ENCODE data around the gene COL6A3. TPM values are rescaled to one million over a fixed set of nuclear protein-coding genes. Genes with fewer than 3 reads are reported as not detected.

The COL6A3 gene
- total RNA-seq, 2 experiments from 2014 or later, result 1.3 TPM

DNA sequence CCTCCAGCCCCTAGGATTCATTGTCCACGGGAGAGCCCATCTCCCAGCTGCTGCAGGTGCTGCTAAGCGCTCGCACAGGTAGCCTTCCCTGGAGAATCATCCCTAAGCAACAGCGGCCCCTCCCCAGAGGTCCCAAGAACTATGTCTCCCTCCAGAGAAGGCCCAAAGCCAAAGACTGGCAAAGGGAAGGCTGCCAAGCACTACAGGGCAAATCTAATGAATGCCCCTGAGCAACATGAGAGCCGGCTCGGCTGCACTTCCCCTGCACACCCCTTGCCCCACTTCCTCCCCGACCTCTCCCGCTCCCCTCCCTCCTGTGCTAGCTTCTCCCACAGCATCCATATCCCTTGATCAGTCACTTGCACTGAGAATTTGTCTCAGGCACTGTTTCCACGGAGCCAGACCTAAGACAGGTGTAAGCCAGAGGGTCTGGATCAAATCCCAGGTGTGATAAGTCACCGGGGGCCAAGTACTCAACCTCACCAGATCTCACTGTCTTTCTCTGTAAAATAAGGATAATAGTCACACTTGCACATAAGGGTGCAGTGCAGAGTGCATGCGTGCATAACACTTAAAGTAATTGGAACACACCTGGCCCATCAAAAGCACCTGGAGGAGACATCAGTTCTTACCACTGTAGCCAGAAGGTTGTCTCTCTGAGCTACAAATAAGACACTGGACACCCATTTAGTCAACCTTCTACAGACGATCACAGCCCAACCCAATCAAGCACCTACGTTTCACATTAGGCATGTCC, 20.1 kb upstream of the COL6A3 start:
- ATAC-seq (ENCODE audit: poor library complexity), result peak; percentile 10
- Histone ChIP-seq H3K4me3 (ENCODE audit: low read length) (peak overlapping the region; percentile 22), H3K9me3 (ENCODE audit: control insufficient read depth in 1 of 2, insufficient read depth in 1 of 2, low read length in 2 of 2) (no peaks in the 10 kb centered on the region), H3K4me1 (ENCODE audit: insufficient read depth, low read length) (peaks cover 79% of the 10 kb centered on the region), H3K27ac (ENCODE audit: low read depth in 1 of 2, low read length in 2 of 2) (peak overlapping the region; percentile 29 to 54), H3K36me3 (ENCODE audit: insufficient read depth, low read length) (no peaks in the 10 kb centered on the region), H3K27me3 (ENCODE audit: control insufficient read depth in 1 of 2, insufficient read depth in 2 of 2, low read length in 2 of 2) (no peaks in the 10 kb centered on the region)
- ChIA-PET CTCF (interaction anchor here (1.2 to 5.2 kb wide), 4 partner anchors 13 to 42 kb away, joined by 3 to 47 read pairs (median 14); no protein-coding TSS in a partner anchor), POLR2A (interaction anchor here (0.7 to 2.0 kb wide), 10 partner anchors 9 to 349 kb away, joined by 3 to 16 read pairs (median 4); partner anchors contain the start of gene COPS8)
- DNase-seq, result peak in 5 of 14 experiments; percentile 26 to 53 (median 34)
- peaks cover 88% of the 10 kb centered on the region for H3K4me1 Mint-ChIP-seq (ENCODE audit: low read depth)
- H3K27me3 Mint-ChIP-seq, result no peaks in the 10 kb centered on the region
- H3K36me3 Mint-ChIP-seq (ENCODE audit: low read depth), result no peaks in the 10 kb centered on the region
- H3K9me3 Mint-ChIP-seq, result no peaks in the 10 kb centered on the region
- H3K27ac Mint-ChIP-seq, result peak overlapping the region; percentile 83
- H3K4me3 Mint-ChIP-seq, result peak overlapping the region; percentile 87
- intact Hi-C loops (cut with DNase I, micrococcal nuclease), result loop anchor here in 1 of 2 experiments (2.0 to 10.0 kb wide), 2 partner anchors 13 to 241 kb away; no protein-coding TSS in a partner anchor
- TF ChIP-seq, protein P1, sequence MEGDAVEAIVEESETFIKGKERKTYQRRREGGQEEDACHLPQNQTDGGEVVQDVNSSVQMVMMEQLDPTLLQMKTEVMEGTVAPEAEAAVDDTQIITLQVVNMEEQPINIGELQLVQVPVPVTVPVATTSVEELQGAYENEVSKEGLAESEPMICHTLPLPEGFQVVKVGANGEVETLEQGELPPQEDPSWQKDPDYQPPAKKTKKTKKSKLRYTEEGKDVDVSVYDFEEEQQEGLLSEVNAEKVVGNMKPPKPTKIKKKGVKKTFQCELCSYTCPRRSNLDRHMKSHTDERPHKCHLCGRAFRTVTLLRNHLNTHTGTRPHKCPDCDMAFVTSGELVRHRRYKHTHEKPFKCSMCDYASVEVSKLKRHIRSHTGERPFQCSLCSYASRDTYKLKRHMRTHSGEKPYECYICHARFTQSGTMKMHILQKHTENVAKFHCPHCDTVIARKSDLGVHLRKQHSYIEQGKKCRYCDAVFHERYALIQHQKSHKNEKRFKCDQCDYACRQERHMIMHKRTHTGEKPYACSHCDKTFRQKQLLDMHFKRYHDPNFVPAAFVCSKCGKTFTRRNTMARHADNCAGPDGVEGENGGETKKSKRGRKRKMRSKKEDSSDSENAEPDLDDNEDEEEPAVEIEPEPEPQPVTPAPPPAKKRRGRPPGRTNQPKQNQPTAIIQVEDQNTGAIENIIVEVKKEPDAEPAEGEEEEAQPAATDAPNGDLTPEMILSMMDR (IDR thresholded peaks at IDR 0.05), result no peak

GRCh38 chr2:237432484-237433092, 18.6 kb upstream of the COL6A3 start:
- TF ChIP-seq, protein P1 (IDR thresholded peaks at IDR 0.05), result no peak
- Histone ChIP-seq H3K27ac (ENCODE audit: low read depth in 1 of 2, low read length in 2 of 2) (peak overlapping the region; percentile 52 to 54), H3K4me1 (ENCODE audit: insufficient read depth, low read length) (peaks cover 83% of the 10 kb centered on the region), H3K4me3 (ENCODE audit: low read length) (peak overlapping the region; percentile 22), H3K36me3 (ENCODE audit: insufficient read depth, low read length) (no peaks in the 10 kb centered on the region), H3K27me3 (ENCODE audit: control insufficient read depth in 1 of 2, insufficient read depth in 2 of 2, low read length in 2 of 2) (no peaks in the 10 kb centered on the region), H3K9me3 (ENCODE audit: control insufficient read depth in 1 of 2, insufficient read depth in 1 of 2, low read length in 2 of 2) (no peaks in the 10 kb centered on the region)
- POLR2A ChIA-PET, result interaction anchor here (0.6 to 2.1 kb wide), 5 partner anchors 8 to 43 kb away, joined by 3 to 7 read pairs (median 3); no protein-coding TSS in a partner anchor
- intact Hi-C loops (cut with DNase I, micrococcal nuclease), result loop anchor here in 1 of 2 experiments (10.0 kb wide), 1 partner anchor 242 kb away; no protein-coding TSS in a partner anchor
- CTCF ChIA-PET, result interaction anchor here (4.1 to 5.2 kb wide), 2 partner anchors 11 to 43 kb away, joined by 21 to 47 read pairs; no protein-coding TSS in a partner anchor
- peaks cover 91% of the 10 kb centered on the region for H3K4me1 Mint-ChIP-seq (ENCODE audit: low read depth)
- no peaks in the 10 kb centered on the region for H3K27me3 Mint-ChIP-seq
- peak; percentile 41 to 88 (median 76) for DNase-seq
- H3K9me3 Mint-ChIP-seq, result no peaks in the 10 kb centered on the region
- H3K36me3 Mint-ChIP-seq (ENCODE audit: low read depth), result no peaks in the 10 kb centered on the region
- peak overlapping the region; percentile 84 for H3K4me3 Mint-ChIP-seq
- peak; percentile 65 for ATAC-seq (ENCODE audit: poor library complexity)
- H3K27ac Mint-ChIP-seq, result peak overlapping the region; percentile 83

DNA sequence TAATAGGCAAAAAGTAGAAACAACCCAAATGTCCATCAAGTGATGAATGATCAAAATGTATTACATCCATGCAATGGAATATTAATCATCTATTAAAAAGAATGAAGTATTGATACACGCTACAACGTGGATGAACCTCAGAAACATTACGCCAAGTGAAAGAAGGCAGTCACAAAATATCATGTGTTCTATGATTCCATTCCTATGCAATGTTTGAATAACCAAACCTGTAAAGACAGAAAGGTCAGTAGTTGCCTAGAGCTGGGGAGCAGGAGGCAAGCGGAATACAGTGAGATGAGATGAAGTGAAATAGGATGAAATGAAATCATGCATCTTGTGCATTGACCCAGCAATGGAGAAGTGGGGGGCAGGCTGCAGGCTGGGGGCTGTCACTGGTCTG, 17.9 kb upstream of the COL6A3 start:
- no peaks in the 10 kb centered on the region for H3K27me3 ChIP-seq (ENCODE audit: control insufficient read depth in 1 of 2, insufficient read depth in 2 of 2, low read length in 2 of 2)
- ATAC-seq (ENCODE audit: poor library complexity) (no peak), DNase-seq (no peak)
- TF ChIP-seq, protein P1 (IDR thresholded peaks at IDR 0.05), result no peak
- Mint-ChIP-seq H3K4me1 (ENCODE audit: low read depth) (peaks cover 95% of the 10 kb centered on the region), H3K27me3 (no peaks in the 10 kb centered on the region), H3K9me3 (no peaks in the 10 kb centered on the region), H3K4me3 (peak overlapping the region; percentile 84), H3K27ac (peak overlapping the region; percentile 83), H3K36me3 (ENCODE audit: low read depth) (no peaks in the 10 kb centered on the region)
- H3K4me3 ChIP-seq (ENCODE audit: low read length), result no peak overlapping the region
- no peaks in the 10 kb centered on the region for H3K36me3 ChIP-seq (ENCODE audit: insufficient read depth, low read length)
- H3K4me1 ChIP-seq (ENCODE audit: insufficient read depth, low read length), result peaks cover 79% of the 10 kb centered on the region
- intact Hi-C loops (cut with DNase I, micrococcal nuclease), result loop anchor here in 1 of 2 experiments (10.0 kb wide), 1 partner anchor 243 kb away; no protein-coding TSS in a partner anchor
- ChIA-PET POLR2A (interaction anchor here (1.0 to 2.1 kb wide), 2 partner anchors 9 to 11 kb away, joined by 3 to 7 read pairs; no protein-coding TSS in a partner anchor), CTCF (interaction anchor here (5.2 kb wide), 1 partner anchor 10 kb away, joined by 47 read pairs; no protein-coding TSS in a partner anchor)
- peak overlapping the region in 1 of 2 donors; percentile 54 for H3K27ac ChIP-seq (ENCODE audit: low read depth in 1 of 2, low read length in 2 of 2)
- no peaks in the 10 kb centered on the region for H3K9me3 ChIP-seq (ENCODE audit: control insufficient read depth in 1 of 2, insufficient read depth in 1 of 2, low read length in 2 of 2)
